Stimulated activated CD4-positive, alpha-beta T cell treated with anti-CD3 and anti-CD28 coated beads, Interleukin-1b, Interleukin-23, amount 100 ng/mL, for 4 hours (primary cell): ENCODE measurements around the gene CCDC28A.

Experiments
- DNase-seq, 2 donors: peaks; one replicate each; pipeline ENCODE4 v3.0.0-alpha.2; 2020; ENCODE audit warnings: low read depth in 2 of 2

Gene CCDC28A

DNA sequence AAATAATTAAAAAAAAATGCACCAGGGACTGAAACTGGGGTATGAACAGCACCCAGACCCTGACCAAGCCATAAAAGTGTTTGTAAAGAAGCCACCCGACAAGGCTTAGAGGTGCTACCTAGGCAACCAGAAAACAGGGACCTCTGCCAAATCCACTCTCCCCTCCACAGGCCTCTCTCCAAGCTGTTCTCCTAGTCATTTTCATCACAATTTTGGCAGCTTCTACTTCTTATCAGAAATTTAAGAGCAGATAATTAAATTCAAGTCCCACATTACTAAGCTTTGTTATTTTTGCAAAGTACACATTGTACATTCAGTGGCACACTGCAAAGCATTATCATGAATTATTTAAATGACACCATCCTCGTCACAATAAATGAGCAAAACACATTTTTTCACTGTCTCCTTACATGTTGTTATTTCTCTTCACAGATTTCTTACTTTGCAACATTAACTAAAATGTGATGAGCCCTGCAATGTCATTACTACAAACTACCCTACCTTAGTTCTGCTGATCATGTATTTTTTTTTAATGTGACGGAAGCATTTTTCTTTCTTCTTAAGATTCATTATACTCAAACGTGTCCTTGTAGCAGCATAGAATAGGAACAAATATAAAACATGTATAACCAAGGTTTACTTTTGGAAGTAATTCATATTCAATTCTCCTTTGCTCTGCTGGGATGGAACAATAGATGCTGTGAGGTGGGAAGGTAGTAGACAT, 60.4 kb downstream of the CCDC28A start:
- no peak for DNase-seq

DNA sequence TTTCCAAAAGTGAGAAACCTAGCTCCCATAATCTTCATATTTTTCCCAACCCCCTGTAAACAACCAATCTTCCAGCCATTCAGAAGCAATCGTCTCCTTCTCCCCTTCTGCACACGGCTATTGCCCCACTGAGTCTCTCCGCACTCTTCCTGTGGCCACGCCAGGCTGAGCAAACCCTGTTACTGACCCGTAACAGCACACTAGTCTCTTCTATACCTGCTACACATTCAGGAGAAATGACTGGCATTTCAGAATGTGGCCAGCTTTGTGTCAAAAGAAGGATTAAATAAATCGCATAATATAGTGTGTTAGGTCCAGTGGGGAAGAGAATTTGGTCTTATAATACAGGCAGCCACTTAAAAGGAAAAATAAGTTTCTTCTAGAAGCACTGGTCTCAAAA, 63.7 kb downstream of the CCDC28A start:
- DNase-seq, result no peak
